GM21515 (cell line): ENCODE measurements around the gene KAZN.
"Not testable (repeated sequence)": the region's sequence is repeated elsewhere in the genome, so short reads cannot be mapped to it uniquely, and the experiment has no call there.

ENCODE experiments used
- ATAC-seq: cut with Tn5 transposase; IDR thresholded peaks from one replicate; pipeline ENCODE4 v1.9.1; 2021; ENCODE audit not compliant: unreplicated experiment

KAZN gene

GRCh38 chr1:14598498-14599182, at the start of gene KAZN:
Gene KAZN, plus strand, starts transcription at chr1:14598685.
- ATAC-seq: no peak

- no peak for ATAC-seq
Observed at GRCh38 chr1:14549897-14550620, 48.4 kb upstream of the KAZN start.

GRCh38 chr1:14551386-14551785, 47.1 kb upstream of the KAZN start:
- ATAC-seq: no peak

GRCh38 chr1:14552246-14552965, 46.1 kb upstream of the KAZN start:
- no peak for ATAC-seq

- ATAC-seq: no peak
Observed at GRCh38 chr1:14553711-14554110, 44.8 kb upstream of the KAZN start.

GRCh38 chr1:14555091-14555490, 43.4 kb upstream of the KAZN start:
- ATAC-seq: no peak

GRCh38 chr1:14561014-14561693, 37.3 kb upstream of the KAZN start:
- no peak for ATAC-seq

GRCh38 chr1:14565090-14565489, 33.4 kb upstream of the KAZN start:
- ATAC-seq: no peak

GRCh38 chr1:14567056-14567455, 31.4 kb upstream of the KAZN start:
- no peak for ATAC-seq

GRCh38 chr1:14567903-14568302, 30.6 kb upstream of the KAZN start:
- ATAC-seq: no peak

- no peak for ATAC-seq
Observed at GRCh38 chr1:14568716-14569355, 29.6 kb upstream of the KAZN start.

- ATAC-seq: no peak
Observed at GRCh38 chr1:14570514-14570913, 28.0 kb upstream of the KAZN start.

- ATAC-seq: no peak
Observed at GRCh38 chr1:14571810-14572767, 26.4 kb upstream of the KAZN start.

- ATAC-seq: no peak
Observed at GRCh38 chr1:14572861-14573260, 25.6 kb upstream of the KAZN start.

- ATAC-seq: no peak
Observed at GRCh38 chr1:14576155-14576554, 22.3 kb upstream of the KAZN start.

- ATAC-seq: no peak
Observed at GRCh38 chr1:14577261-14577660, 21.2 kb upstream of the KAZN start.

- ATAC-seq: no peak
Observed at GRCh38 chr1:14578156-14578555, 20.3 kb upstream of the KAZN start.

- ATAC-seq: not testable (repeated sequence)
Observed at GRCh38 chr1:14580295-14580694, 18.2 kb upstream of the KAZN start.

GRCh38 chr1:14580986-14581385, 17.5 kb upstream of the KAZN start:
- no peak for ATAC-seq

GRCh38 chr1:14583788-14584187, 14.7 kb upstream of the KAZN start:
- ATAC-seq: no peak
